ENCODE measurements around the gene EAF2. TPM values are rescaled to one million over a fixed set of nuclear protein-coding genes. Genes with fewer than 3 reads are reported as not detected.

The EAF2 gene
- total RNA-seq, 1 donor, result 1.4 TPM

DNA sequence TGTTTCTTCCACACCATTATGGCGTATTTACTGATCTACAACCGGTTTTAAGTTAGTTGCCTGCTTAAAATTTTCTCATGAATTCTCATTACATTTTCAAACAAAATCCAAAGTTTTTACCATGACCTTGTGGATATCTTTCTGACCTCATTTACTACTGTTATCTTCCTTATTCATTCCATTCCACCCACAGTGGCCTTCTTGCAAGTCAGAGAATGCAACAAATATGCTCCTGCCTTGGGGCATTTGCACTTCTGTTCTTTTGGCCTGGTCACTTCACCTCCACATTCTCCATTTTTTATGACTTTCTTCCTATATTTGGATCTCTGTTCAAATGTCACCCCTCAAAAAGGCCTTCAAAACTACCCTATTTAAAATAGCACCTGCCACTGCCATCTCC, 50.4 kb downstream of the EAF2 start:
- no peak for DNase-seq (ENCODE audit: insufficient read length, low spot score, missing footprints)

DNA sequence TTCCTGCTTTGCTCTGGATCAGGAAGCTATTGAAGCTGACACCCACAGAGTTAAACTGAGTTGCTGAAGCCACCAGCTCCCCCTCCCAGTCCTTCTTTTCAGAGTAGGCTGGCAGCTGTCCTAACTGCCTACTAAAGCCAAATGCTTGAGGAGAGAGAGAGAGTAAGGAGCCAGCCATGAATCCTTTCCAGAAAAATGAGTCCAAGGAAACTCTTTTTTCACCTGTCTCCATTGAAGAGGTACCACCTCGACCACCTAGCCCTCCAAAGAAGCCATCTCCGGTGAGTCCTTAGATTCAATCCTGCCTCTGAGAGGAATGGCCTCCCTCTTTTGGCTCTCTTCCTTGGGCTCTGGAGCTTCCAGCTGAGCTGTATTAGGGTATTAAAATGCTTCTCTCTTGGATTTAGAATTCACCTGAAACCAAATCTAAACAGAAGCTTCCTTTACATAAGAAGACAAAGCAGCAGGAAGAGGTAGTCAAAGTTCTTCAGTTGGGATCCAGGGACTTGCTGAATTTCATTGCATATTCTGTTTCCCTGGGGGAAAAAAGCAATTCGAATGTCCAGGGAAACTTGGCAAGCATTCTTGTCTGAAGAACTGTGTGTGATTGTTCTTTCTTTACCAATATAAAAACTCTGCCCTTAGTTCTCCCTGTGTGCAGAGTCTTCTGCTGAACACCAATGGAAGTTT, 59.4 kb downstream of the EAF2 start, which contains the start of gene SLC15A2:
Gene SLC15A2, plus strand, starts transcription at position 101 of the 690 bp plus-strand sequence. Its CDS starts 76 bp downstream, at position 177.
- H3K9me3 ChIP-seq (ENCODE audit: low read depth, low read length), result no peaks in the 10 kb centered on the region
- no peak for DNase-seq (ENCODE audit: insufficient read length, low spot score, missing footprints)
- H3K27ac ChIP-seq (ENCODE audit: low read depth, low read length), result no peak within 1 kb of the TSS
- H4K20me1 ChIP-seq (ENCODE audit: insufficient read depth, low read length), result no peaks in the 10 kb centered on the region
- no peaks in the 10 kb centered on the region for H3K27me3 ChIP-seq (ENCODE audit: insufficient read depth, low read length)
- no peak within 1 kb of the TSS for H2AFZ ChIP-seq (ENCODE audit: low read length)
- H3K4me3 ChIP-seq (ENCODE audit: insufficient read depth, low read length), result no peak within 1 kb of the TSS
- H3K4me2 ChIP-seq (ENCODE audit: insufficient read depth, low read length), result no peak within 1 kb of the TSS
- TF ChIP-seq, protein P1, sequence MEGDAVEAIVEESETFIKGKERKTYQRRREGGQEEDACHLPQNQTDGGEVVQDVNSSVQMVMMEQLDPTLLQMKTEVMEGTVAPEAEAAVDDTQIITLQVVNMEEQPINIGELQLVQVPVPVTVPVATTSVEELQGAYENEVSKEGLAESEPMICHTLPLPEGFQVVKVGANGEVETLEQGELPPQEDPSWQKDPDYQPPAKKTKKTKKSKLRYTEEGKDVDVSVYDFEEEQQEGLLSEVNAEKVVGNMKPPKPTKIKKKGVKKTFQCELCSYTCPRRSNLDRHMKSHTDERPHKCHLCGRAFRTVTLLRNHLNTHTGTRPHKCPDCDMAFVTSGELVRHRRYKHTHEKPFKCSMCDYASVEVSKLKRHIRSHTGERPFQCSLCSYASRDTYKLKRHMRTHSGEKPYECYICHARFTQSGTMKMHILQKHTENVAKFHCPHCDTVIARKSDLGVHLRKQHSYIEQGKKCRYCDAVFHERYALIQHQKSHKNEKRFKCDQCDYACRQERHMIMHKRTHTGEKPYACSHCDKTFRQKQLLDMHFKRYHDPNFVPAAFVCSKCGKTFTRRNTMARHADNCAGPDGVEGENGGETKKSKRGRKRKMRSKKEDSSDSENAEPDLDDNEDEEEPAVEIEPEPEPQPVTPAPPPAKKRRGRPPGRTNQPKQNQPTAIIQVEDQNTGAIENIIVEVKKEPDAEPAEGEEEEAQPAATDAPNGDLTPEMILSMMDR (IDR thresholded peaks at IDR 0.05; ENCODE audit: extremely low read depth, low read depth, low read length), result no peak
- H3K36me3 ChIP-seq (ENCODE audit: insufficient read depth, low read length), result no peaks in the 10 kb centered on the region
- no peaks in the 10 kb centered on the region for H3K79me2 ChIP-seq (ENCODE audit: insufficient read depth, low read length)
- no peaks in the 10 kb centered on the region for H3K4me1 ChIP-seq (ENCODE audit: insufficient read depth, low read length)

More for the DNA sequence above, 50.4 kb downstream of the EAF2 start:
- Histone ChIP-seq H3K4me3 (ENCODE audit: insufficient read depth, low read length) (no peak overlapping the region), H3K4me1 (ENCODE audit: insufficient read depth, low read length) (no peaks in the 10 kb centered on the region), H3K36me3 (ENCODE audit: insufficient read depth, low read length) (no peaks in the 10 kb centered on the region), H3K27me3 (ENCODE audit: insufficient read depth, low read length) (no peaks in the 10 kb centered on the region), H2AFZ (ENCODE audit: low read length) (no peak overlapping the region), H3K27ac (ENCODE audit: low read depth, low read length) (no peak overlapping the region), H3K79me2 (ENCODE audit: insufficient read depth, low read length) (no peaks in the 10 kb centered on the region), H4K20me1 (ENCODE audit: insufficient read depth, low read length) (no peaks in the 10 kb centered on the region), H3K4me2 (ENCODE audit: insufficient read depth, low read length) (no peak overlapping the region), H3K9me3 (ENCODE audit: low read depth, low read length) (no peaks in the 10 kb centered on the region)
- TF ChIP-seq, protein P1 (IDR thresholded peaks at IDR 0.05; ENCODE audit: extremely low read depth, low read depth, low read length), result no peak

DNA sequence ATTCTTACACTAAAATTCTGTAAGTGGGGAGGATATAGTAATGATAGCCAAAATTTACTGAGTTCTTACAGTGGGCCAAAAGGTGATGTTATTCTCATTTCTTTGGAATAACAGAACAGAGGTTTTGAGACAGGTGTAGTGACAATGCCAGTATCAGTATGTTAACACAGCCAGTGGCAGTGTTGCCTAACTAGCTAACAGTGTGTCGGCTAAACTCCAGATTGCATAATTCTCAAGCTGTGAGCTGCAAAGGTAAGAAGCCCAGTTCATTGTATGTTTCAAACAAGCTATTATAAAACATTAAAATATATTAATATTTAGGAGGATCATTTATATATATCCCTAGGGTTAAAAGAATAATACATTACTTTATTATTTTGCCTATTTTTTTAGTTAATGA, 60.1 kb downstream of the EAF2 start:
- no peak overlapping the region for H3K27ac ChIP-seq (ENCODE audit: low read depth, low read length)
- no peaks in the 10 kb centered on the region for H3K4me1 ChIP-seq (ENCODE audit: insufficient read depth, low read length)
- no peak overlapping the region for H3K4me3 ChIP-seq (ENCODE audit: insufficient read depth, low read length)
- no peak overlapping the region for H2AFZ ChIP-seq (ENCODE audit: low read length)
- H3K4me2 ChIP-seq (ENCODE audit: insufficient read depth, low read length), result no peak overlapping the region
- H3K27me3 ChIP-seq (ENCODE audit: insufficient read depth, low read length), result no peaks in the 10 kb centered on the region
- DNase-seq (ENCODE audit: insufficient read length, low spot score, missing footprints), result no peak
- H3K79me2 ChIP-seq (ENCODE audit: insufficient read depth, low read length), result no peaks in the 10 kb centered on the region
- TF ChIP-seq, protein P1 (IDR thresholded peaks at IDR 0.05; ENCODE audit: extremely low read depth, low read depth, low read length), result no peak
- H3K9me3 ChIP-seq (ENCODE audit: low read depth, low read length), result no peaks in the 10 kb centered on the region
- no peaks in the 10 kb centered on the region for H3K36me3 ChIP-seq (ENCODE audit: insufficient read depth, low read length)
- H4K20me1 ChIP-seq (ENCODE audit: insufficient read depth, low read length), result no peaks in the 10 kb centered on the region

DNA sequence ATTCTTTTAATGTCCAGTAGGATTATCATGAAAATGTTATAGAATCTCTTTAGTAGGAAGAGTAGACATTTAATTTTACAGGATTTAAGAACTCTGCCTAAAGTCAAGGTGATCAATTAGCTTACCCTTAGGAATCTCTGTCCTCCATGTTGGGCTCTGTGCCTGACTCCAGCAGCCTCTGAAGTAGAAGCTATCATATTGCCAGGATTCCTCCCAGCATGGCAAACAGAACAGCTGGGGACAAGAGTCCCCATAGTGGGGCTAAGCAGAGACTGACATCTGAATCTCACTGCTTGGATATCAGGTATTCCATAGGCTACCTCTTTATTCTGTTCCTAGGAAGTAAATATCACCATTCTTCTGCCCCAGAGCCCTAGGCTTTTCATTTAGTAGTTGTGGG, 60.7 kb downstream of the EAF2 start:
- Histone ChIP-seq H3K79me2 (ENCODE audit: insufficient read depth, low read length) (no peaks in the 10 kb centered on the region), H3K4me3 (ENCODE audit: insufficient read depth, low read length) (no peak overlapping the region), H3K4me1 (ENCODE audit: insufficient read depth, low read length) (no peaks in the 10 kb centered on the region), H3K4me2 (ENCODE audit: insufficient read depth, low read length) (no peak overlapping the region), H2AFZ (ENCODE audit: low read length) (no peak overlapping the region), H3K27me3 (ENCODE audit: insufficient read depth, low read length) (no peaks in the 10 kb centered on the region), H3K27ac (ENCODE audit: low read depth, low read length) (no peak overlapping the region), H3K9me3 (ENCODE audit: low read depth, low read length) (no peaks in the 10 kb centered on the region), H3K36me3 (ENCODE audit: insufficient read depth, low read length) (no peaks in the 10 kb centered on the region), H4K20me1 (ENCODE audit: insufficient read depth, low read length) (no peaks in the 10 kb centered on the region)
- DNase-seq (ENCODE audit: insufficient read length, low spot score, missing footprints), result no peak
- TF ChIP-seq, protein P1 (IDR thresholded peaks at IDR 0.05; ENCODE audit: extremely low read depth, low read depth, low read length), result no peak
